ENCODE measurements around the gene PNPLA6.

The PNPLA6 gene

GRCh38 chr19:7521551-7522071, 13.9 kb upstream of the PNPLA6 start:
- no peak for TF ChIP-seq CTCF (IDR thresholded peaks at IDR 0.05; ENCODE audit: insufficient read depth, low read depth, low read length, missing control alignments)
- H3K4me3 ChIP-seq (ENCODE audit: low read depth, low read length), result no peak overlapping the region
- no peak for DNase-seq (ENCODE audit: low read depth)

DNA sequence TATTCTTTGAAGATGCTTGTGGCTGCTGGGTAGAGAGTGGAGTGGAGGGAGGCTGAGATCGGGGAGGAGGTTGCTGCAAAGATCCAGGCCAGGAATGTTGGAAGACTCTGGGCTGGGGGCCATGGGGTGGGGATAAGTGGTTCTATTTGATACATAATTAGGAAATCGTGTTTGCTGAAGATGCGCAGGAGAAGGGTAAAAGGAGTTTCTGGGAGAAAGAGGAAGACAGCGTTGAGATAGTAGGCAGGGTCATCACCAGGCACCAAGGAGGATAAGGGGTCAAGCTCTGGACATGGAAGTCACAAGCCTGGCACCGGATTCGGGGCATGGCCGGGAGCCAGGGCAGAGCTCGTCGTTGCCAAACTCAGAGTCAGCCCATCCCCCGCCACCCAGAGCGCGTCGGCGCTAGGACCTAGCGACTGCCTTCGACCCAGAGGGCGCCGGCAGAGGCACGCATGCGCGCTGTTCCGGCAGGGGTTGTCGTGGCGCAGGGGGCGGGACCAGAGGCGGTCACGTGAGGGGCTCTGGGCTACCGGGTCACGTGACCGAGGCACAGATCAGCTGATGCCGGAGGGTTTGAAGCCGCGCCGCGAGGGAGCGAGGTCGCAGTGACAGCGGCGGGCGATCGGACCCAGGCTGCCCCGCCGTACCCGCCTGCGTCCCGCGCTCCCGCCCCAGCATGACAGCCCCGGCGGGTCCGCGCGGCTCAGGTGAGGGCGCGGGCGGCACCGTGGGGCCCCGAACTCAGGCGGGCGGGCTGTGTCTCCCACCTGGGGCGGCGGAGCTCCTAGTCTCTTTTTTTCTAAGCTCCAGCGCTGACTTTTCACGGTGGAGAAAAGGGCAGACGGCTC, 13.2 kb upstream of the PNPLA6 start, which contains the start of gene MCOLN1:
Gene MCOLN1, plus strand, starts transcription at position 553 of the 851 bp plus-strand sequence. Its CDS starts 127 bp downstream, at position 680.
- peak within 1 kb of the TSS; percentile 63 for H3K4me3 ChIP-seq (ENCODE audit: low read depth, low read length)
- DNase-seq (ENCODE audit: low read depth), result peak; percentile 99
- no peak for TF ChIP-seq CTCF (IDR thresholded peaks at IDR 0.05; ENCODE audit: insufficient read depth, low read depth, low read length, missing control alignments)

GRCh38 chr19:7522923-7523667, 12.4 kb upstream of the PNPLA6 start:
- peak overlapping the region; percentile 63 for H3K4me3 ChIP-seq (ENCODE audit: low read depth, low read length)
- DNase-seq (ENCODE audit: low read depth), result no peak
- no peak for TF ChIP-seq CTCF (IDR thresholded peaks at IDR 0.05; ENCODE audit: insufficient read depth, low read depth, low read length, missing control alignments)

- TF ChIP-seq CTCF (IDR thresholded peaks at IDR 0.05; ENCODE audit: insufficient read depth, low read depth, low read length, missing control alignments), result no peak
- no peak for DNase-seq (ENCODE audit: low read depth)
- no peak overlapping the region for H3K4me3 ChIP-seq (ENCODE audit: low read depth, low read length)
These were observed 11.0 kb upstream of the PNPLA6 start for GRCh38 chr19:7524523-7524922.

- H3K4me3 ChIP-seq (ENCODE audit: low read depth, low read length), result no peak overlapping the region
- TF ChIP-seq CTCF (IDR thresholded peaks at IDR 0.05; ENCODE audit: insufficient read depth, low read depth, low read length, missing control alignments), result no peak
- DNase-seq (ENCODE audit: low read depth), result no peak
These were observed 10.4 kb upstream of the PNPLA6 start for GRCh38 chr19:7524992-7525739.

- no peak for DNase-seq (ENCODE audit: low read depth)
- TF ChIP-seq CTCF (IDR thresholded peaks at IDR 0.05; ENCODE audit: insufficient read depth, low read depth, low read length, missing control alignments), result no peak
- no peak overlapping the region for H3K4me3 ChIP-seq (ENCODE audit: low read depth, low read length)
These were observed 9.2 kb upstream of the PNPLA6 start for GRCh38 chr19:7526059-7526929.
